ENCODE measurements around the gene ITPKB.
"Not testable (repeated sequence)": the region's sequence is repeated elsewhere in the genome, so short reads cannot be mapped to it uniquely, and the experiment has no call there.

Gene ITPKB

DNA sequence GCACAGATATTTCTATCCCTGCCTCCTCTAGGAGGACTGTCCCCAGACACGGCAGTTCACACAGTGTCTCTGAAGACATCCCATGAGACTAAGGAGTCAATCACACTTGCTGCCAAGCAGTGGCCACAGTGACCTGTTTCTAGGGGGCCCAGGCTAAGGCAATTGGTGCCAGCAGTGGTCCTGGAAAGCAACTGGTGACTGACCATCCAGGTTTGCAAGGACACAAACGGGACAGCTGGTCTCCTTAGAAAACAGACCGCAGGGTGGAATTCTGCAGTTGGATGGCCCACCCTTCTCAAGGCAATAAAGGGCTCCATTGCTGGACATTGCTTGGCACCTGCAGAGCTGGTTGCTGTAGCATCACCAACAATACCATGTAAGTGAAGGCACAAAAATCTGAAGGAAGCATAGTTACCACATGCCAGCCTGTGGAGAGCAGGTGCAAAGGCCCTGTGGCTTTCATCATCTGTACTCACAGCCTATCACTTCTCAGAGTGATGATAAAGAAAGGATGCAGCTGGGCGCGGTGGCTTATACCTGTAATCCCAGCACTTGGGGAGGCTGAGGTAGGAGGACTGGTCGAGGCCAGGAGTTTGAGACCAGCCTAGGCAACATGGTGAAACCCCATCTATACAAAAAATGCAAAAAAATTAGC is 109.1 kb downstream of the ITPKB start:
- in situ Hi-C loops (cut with HindIII; ENCODE audit: low sequenced_read_pairs) = loop anchor here (10.0 kb wide), 1 partner anchor 215 kb away; no protein-coding TSS in a partner anchor

- in situ Hi-C loops (cut with HindIII; ENCODE audit: low sequenced_read_pairs) = no loop called here
These were observed 109.7 kb downstream of the ITPKB start for GRCh38 chr1:226629210-226629895.

- in situ Hi-C loops (cut with HindIII; ENCODE audit: low sequenced_read_pairs) = no loop called here
These were observed 110.4 kb downstream of the ITPKB start for GRCh38 chr1:226628612-226629155.

GRCh38 chr1:226627924-226628611 is 111.0 kb downstream of the ITPKB start:
- in situ Hi-C loops (cut with HindIII; ENCODE audit: low sequenced_read_pairs) = no loop called here

- in situ Hi-C loops (cut with HindIII; ENCODE audit: low sequenced_read_pairs) = no loop called here
These were observed 111.9 kb downstream of the ITPKB start for GRCh38 chr1:226627050-226627755.

DNA sequence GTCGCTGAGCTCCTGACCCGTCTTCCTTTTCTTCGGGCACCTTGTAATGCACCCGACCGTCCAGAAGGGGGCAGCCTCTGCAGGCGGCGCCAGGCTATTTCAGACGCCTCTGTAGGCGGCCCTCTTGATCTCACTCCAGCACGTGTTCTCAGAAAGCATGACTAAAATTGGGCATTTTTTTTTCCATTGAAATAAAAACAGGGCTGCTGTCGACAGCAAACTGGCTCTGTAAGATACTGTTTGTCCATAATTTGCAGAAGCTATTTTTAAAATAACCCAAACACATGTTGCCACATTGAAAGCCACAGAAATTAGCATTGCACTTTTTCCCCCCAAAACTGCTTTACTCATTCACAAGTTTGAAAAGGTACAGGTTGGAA is 112.5 kb downstream of the ITPKB start:
- in situ Hi-C loops (cut with HindIII; ENCODE audit: low sequenced_read_pairs) = no loop called here

GRCh38 chr1:226625832-226626576 is 113.1 kb downstream of the ITPKB start:
- in situ Hi-C loops (cut with HindIII; ENCODE audit: low sequenced_read_pairs) = no loop called here

- in situ Hi-C loops (cut with HindIII; ENCODE audit: low sequenced_read_pairs) = no loop called here
These were observed 113.8 kb downstream of the ITPKB start for GRCh38 chr1:226625326-226625725.

DNA sequence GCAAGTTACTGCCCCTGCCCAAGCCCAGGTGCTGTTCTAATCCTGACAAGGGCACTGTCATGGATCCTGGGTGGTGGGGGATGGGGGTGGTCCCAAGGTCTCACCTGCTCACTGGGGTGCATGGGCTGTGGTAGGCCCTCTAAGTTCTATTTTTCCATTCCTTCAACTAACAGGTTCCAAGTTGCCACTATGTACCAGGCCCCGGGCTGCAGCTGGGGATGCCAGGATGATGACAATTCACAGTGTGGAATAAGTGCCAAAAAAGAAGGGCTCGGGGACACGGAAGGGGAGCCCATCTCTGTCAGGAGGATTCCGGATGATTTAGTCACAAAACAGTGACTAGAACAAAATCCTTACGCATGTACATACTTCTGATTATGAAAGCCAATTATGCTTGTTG is 114.6 kb downstream of the ITPKB start:
- in situ Hi-C loops (cut with HindIII; ENCODE audit: low sequenced_read_pairs) = no loop called here

DNA sequence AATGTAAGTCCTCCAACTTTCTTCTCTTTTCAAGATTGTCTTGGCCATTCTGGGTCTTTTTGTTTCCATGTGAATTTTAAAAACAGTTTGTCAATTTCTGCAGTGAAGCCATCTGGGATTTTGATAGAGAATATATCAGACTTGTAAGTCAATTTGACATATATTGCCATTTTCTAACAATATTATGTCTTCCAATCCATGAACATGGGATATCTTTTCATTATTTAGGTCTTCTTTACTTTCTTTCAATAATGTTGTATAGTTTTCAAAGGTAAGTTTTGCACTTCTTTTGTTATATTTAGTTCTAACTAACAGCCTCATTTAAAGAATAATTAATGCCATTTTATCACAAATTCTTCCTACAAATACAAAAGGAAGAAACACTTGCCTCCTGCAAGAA is 117.1 kb downstream of the ITPKB start:
- in situ Hi-C loops (cut with HindIII; ENCODE audit: low sequenced_read_pairs) = no loop called here

- in situ Hi-C loops (cut with HindIII; ENCODE audit: low sequenced_read_pairs) = no loop called here
These were observed 120.1 kb downstream of the ITPKB start for GRCh38 chr1:226619031-226619430.

DNA sequence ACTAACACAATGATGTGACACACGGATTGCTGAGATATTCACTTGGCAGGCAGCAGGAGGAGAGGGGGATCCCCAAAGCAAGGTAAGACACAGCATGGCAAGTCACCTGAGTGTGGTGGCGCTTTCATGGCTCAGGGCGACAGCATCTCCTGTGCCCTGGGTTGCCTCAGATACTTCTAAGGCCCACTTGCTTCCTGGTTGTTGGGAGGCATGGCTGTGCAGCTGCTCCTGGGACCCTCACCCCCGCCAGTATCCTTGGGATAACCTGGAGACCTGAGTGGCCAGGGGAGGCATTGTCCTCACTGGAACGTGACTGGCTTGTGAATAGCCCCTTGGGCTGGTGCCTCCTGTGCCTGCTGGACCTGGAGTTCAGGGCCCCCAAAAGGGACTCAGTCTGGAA is 120.7 kb downstream of the ITPKB start:
- in situ Hi-C loops (cut with HindIII; ENCODE audit: low sequenced_read_pairs) = no loop called here

- in situ Hi-C loops (cut with HindIII; ENCODE audit: low sequenced_read_pairs) = not testable (repeated sequence)
These were observed 121.4 kb downstream of the ITPKB start for GRCh38 chr1:226617719-226618118.

DNA sequence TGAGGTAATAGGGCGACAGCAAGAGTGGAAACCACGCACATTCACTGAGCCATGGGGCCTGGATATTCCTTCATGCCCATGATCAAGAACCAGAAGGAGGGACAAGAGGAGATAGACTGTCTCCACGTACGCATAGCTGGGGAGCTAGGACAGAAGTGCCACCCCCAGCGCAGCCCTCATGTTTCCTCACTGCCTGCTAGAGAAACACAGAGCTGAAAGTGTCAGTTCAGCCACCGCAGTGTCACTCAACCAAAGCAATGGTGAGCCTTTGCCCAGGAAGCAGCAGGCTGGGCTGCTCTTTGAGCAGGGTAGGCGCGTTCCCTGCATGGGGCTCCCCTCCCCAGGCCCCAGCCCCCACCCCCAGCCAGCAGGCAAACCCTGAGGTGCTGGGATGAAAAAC is 122.0 kb downstream of the ITPKB start:
- in situ Hi-C loops (cut with HindIII; ENCODE audit: low sequenced_read_pairs) = no loop called here

GRCh38 chr1:226616636-226617035 is 122.4 kb downstream of the ITPKB start:
- in situ Hi-C loops (cut with HindIII; ENCODE audit: low sequenced_read_pairs) = no loop called here

GRCh38 chr1:226615876-226616275 is 123.2 kb downstream of the ITPKB start:
- in situ Hi-C loops (cut with HindIII; ENCODE audit: low sequenced_read_pairs) = no loop called here

- in situ Hi-C loops (cut with HindIII; ENCODE audit: low sequenced_read_pairs) = not testable (repeated sequence)
These were observed 127.1 kb downstream of the ITPKB start for GRCh38 chr1:226611980-226612379.

DNA sequence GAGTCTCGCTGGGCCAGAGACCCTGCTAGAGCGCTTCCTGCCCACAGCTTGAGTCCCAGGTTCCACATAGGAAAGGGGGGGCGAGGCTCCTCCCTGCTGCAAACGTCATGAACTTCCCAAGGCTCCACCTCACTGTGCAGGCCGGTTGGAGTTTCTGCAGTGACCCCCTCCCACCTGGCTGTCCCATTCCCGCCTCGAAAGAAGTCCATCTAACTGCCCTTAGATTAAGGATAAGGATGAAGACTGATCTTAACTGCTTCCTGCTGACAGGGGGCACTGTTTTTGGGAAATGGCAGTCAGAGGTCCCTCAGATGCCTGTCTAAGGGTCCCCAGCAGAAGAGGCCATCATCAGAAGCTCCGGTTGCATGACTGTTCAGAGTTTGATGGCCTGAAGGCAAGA is 127.8 kb downstream of the ITPKB start:
- in situ Hi-C loops (cut with HindIII; ENCODE audit: low sequenced_read_pairs) = no loop called here

DNA sequence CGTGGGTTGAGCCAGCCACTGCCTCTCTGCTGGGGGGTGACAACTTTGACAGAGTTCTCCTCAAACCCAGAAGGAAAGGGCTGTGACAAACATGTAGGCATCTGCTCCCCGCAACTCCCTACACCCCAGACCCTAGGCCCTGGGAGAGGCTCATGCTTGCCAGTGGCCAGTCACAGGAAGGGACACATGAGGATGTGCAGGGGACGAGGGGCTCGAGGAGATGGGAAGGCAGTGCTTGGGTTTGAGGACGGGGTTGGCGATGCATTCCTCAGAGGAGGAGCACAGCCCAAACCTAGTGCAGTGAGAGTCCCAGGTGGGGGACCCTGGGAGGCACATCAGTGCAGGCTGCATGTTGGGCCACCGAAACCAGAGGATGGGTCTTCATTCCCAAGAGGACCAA is 128.4 kb downstream of the ITPKB start:
- in situ Hi-C loops (cut with HindIII; ENCODE audit: low sequenced_read_pairs) = no loop called here

GRCh38 chr1:226609836-226610455 is 129.1 kb downstream of the ITPKB start:
- in situ Hi-C loops (cut with HindIII; ENCODE audit: low sequenced_read_pairs) = no loop called here
